GM21529 (cell line): ENCODE results near the gene CD6.

ENCODE experiments used
- ATAC-seq: cut with Tn5 transposase; IDR thresholded peaks from one replicate; pipeline ENCODE4 v1.9.1; 2021; ENCODE audit not compliant: unreplicated experiment

Gene CD6

GRCh38 chr11:61007956-61008896 lies 36.7 kb downstream of the CD6 start:
- no peak for ATAC-seq

- no peak for ATAC-seq
Measured at GRCh38 chr11:61008971-61009370, 37.5 kb downstream of the CD6 start.

GRCh38 chr11:61009392-61010275 lies 38.2 kb downstream of the CD6 start:
- no peak for ATAC-seq

GRCh38 chr11:61010466-61011228 lies 39.2 kb downstream of the CD6 start:
- ATAC-seq, result no peak

GRCh38 chr11:61011229-61011870 lies 39.9 kb downstream of the CD6 start:
- no peak for ATAC-seq

- no peak for ATAC-seq
Measured at GRCh38 chr11:61011950-61012736, 40.7 kb downstream of the CD6 start.

GRCh38 chr11:61012737-61013215 lies 41.3 kb downstream of the CD6 start:
- no peak for ATAC-seq

GRCh38 chr11:61018059-61018458 lies 46.6 kb downstream of the CD6 start:
- ATAC-seq, result no peak

GRCh38 chr11:61019037-61019831 lies 47.8 kb downstream of the CD6 start:
- ATAC-seq, result no peak

GRCh38 chr11:61019832-61020405 lies 48.4 kb downstream of the CD6 start:
- no peak for ATAC-seq

GRCh38 chr11:61020551-61021235 lies 49.2 kb downstream of the CD6 start:
- ATAC-seq, result no peak

- no peak for ATAC-seq
Measured at GRCh38 chr11:61021661-61022212, 50.3 kb downstream of the CD6 start.

- ATAC-seq, result no peak
Measured at GRCh38 chr11:61022311-61023085, 51.0 kb downstream of the CD6 start.

GRCh38 chr11:61023086-61023965 lies 51.8 kb downstream of the CD6 start:
- no peak for ATAC-seq

- ATAC-seq, result no peak
Measured at GRCh38 chr11:61023966-61024295, 52.5 kb downstream of the CD6 start.
